SU-DHL-6 (cell line): ENCODE data around the gene SYCE1L.

Experiments used
- CTCF ChIP-seq: fragments of 200-600 bp; sonication (generic); IDR thresholded peaks from one replicate; pipeline ENCODE4 v1.5.1; 2017; ENCODE audit warnings: antibody characterized with exemption, mild to moderate bottlenecking, low read length, moderate library complexity; ENCODE audit not compliant: insufficient read depth, poor library complexity, severe bottlenecking
- EZH2phosphoT487 ChIP-seq: fragments of 200-600 bp; sonication (generic), shearing (Covaris generic); conservative IDR thresholded peaks from 2 replicates; pipeline ENCODE4 v1.6.1; 2018; ENCODE audit warnings: mild to moderate bottlenecking, antibody characterized with exemption, low read length, moderate library complexity, mixed read lengths

DNA sequence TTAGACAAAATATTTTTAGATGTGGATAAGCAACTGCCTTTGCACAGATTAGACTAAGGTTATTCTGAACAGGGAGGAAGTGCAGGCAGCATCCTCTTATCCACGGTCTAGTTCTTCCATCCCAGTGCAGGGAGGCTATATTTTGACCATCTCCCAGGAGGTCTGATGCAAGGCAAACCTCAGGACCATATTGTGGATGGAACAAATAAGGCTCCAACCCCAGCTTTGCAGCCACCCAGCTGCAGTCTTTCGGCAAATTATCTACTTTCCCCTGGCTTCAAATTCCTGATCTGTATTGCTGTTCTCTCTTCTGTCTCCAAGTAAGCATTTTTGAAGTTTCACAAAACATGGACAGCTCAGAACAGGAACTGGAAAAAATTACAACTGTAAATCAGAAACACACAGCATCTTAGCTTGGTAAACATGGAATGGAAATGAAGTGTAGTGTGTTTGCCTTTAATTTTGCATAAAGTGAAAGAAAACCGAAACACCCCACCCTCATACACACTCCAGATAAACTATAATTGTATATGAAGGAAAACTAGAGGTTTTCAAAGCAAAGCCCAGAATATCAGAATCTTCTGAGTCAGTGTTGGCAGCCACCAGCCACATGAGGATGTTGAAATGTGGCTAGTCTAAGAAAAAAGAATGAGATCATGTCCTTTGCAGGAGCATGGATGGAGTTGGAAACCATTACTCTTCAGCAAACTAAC is 41.7 kb upstream of the SYCE1L start:
- TF ChIP-seq CTCF (no peak), EZH2phosphoT487 (no peak)
